HG03432 (cell line): ENCODE data around the gene RFX8.
"Not testable (repeated sequence)": the region's sequence is repeated elsewhere in the genome, so short reads cannot be mapped to it uniquely, and the experiment has no call there.

ENCODE experiments used
- ATAC-seq: cut with Tn5 transposase; IDR thresholded peaks from one replicate; pipeline ENCODE4 v1.9.1; 2021; ENCODE audit warnings: mild to moderate bottlenecking, moderate library complexity; ENCODE audit not compliant: unreplicated experiment

The RFX8 gene

DNA sequence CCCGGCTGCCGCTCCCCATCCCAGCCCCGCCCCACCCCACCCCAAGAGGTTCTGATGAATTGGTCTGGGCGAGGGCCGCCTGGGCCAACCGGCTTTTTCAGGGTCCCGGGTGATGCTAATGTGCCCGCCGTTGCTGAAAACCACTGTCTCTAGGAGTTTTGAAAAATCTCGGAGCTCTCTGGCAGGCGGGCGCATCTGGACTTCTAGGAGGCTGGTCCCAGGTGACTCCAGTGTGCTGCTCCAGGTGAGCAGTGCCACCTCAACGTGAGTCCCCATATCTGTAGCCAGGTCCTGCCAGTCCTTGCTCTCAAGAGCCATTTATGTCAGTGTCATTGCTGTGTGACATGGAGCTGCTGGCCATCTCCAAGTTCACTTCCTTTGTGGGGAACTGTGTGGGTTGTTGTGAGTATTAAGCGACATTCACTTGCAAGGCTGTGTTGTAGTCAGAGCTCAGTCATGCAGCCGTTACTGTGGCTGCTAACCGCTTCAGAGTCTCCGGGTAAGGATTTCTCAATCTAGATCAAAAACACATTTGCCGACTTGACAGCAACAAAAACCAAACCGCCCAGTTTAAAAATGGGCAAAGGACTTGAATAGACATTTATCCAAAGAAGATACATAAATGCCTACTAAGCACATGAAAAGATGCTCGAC lies at the start of gene RFX8:
TSS of gene RFX8 (minus strand) at position 382 of the 654 bp plus-strand sequence. CDS start 8,264 bp downstream, outside the sequence.
- ATAC-seq: no peak

GRCh38 chr2:101521487-101521886 lies 46.6 kb upstream of the RFX8 start:
- no peak for ATAC-seq

GRCh38 chr2:101520246-101520645 lies 45.3 kb upstream of the RFX8 start:
- ATAC-seq: no peak

DNA sequence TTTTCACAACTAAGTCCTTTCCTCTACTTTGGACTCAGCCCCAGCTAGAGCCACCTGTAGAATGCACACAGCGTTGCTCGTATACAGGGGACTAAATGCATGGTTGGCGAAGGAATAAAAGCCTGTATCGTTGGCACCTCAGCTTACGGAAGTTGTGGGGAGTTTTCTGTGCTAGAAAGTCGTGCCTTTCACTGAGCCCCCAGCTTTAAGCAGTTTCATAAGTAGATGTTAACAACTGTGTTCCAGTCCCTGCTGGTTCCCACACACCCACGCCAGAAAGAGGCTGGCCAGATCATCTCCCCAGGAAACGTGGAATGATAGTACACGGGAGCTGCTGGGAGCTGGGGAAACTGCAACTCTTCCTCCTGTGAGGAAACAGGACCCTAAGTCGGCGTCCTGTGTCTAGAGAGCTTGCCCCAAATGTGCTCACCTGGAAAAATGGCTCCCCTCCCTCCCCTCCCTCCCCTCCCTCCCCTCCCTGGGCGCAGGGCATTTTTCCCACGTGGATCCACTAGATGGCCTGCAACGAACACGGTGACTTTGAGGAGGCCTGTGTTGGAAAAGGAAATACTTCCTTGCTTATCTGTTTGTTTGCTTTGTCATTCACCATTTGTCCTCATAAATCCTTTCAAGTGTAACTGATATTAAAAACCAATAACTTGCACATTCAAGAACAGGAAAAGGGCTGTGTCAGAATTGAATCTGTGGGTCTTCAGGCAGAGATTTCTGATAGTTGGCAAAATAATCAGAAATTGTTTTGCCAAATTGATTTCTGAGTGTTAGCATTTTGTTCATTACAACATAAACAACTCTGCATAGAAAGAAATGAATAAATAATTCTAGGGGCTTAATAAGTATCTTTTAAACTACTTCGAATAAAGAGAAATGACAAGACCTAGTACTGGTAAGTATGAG lies 43.9 kb upstream of the RFX8 start:
- no peak for ATAC-seq

DNA sequence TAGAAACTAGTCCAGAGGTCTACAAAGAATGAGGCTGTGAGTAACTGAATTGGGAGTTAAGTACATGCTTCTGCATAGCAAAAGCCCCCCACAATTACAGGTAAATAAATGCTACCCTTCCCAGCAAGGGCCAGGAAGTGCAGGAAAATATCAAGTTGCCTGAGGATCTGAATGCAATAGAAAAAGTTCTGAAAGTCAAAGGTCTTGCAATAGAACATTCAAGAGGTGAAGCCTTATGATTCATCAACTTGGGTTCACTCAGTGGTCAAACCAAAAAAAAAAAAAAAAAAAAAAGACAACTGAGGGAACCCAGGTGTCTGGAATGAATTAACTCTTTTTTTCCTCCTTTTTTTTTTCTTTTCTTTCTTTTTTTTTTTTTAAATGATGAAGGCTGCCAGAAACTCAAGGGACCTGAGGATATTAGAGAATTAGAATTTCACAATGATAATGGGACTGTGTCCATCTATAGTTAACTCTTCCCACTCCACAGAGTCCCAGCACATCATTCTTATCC lies 42.9 kb upstream of the RFX8 start:
- no peak for ATAC-seq

- ATAC-seq: no peak
These were observed 42.1 kb upstream of the RFX8 start for GRCh38 chr2:101516823-101517690.

DNA sequence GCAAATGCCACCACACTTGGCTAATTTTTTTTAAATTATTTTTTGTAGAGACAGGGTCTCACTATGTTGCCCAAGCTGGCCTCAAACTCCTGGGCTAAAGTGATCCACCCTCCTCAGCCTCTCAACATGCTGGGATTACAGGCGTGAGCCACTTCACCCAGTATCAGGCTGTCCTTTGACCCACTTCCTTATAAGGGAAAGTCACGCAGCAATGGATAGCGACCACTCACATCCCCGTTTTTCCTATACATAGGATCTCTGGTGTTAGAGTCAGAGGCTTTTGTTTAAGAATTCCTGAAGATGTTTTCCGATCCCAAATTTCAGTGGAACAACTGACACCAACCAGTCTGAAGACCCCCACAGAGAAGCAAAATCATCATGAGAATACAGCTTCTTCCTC lies 41.4 kb upstream of the RFX8 start:
- no peak for ATAC-seq

- ATAC-seq: no peak
These were observed 40.6 kb upstream of the RFX8 start for GRCh38 chr2:101515477-101515876.

DNA sequence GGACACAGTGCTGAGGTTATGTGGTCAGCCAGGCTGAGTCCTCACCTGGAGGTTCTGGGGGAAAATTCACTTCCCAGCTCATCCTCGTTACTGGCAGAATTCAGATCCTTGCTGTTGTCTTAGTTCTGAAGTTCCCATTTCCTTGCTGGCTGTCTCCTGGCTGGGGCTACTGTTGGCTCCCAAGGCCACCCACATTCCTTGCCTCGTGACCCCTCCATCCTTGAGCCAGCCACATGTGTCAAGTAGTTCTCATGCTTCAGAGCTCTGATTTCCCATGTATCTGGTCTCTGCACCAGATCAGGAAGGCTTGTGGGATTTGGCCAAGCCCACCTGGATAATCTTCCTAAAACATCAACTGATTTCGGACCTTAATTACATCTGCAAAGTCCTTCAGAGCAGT lies 38.1 kb upstream of the RFX8 start:
- no peak for ATAC-seq

DNA sequence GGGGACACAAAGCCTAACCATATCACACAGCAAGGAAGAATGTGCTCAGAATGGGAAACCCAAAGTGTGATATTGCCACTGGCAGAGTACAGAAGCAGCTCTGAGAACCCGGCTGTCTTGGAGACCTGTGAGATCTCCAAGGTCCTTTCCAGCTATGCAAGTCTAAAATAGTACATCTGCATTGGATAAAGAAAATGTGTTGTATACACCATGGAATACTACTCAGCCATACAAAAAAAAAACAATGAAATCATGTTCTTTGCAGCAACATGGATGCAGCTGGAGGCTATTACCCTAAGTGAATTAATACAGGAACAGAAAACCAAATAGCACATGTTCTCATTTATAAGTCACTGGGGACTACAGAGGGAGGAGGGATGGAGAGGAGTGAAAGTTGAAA lies 36.5 kb upstream of the RFX8 start:
- no peak for ATAC-seq

GRCh38 chr2:101509499-101510284 lies 34.8 kb upstream of the RFX8 start:
- no peak for ATAC-seq

DNA sequence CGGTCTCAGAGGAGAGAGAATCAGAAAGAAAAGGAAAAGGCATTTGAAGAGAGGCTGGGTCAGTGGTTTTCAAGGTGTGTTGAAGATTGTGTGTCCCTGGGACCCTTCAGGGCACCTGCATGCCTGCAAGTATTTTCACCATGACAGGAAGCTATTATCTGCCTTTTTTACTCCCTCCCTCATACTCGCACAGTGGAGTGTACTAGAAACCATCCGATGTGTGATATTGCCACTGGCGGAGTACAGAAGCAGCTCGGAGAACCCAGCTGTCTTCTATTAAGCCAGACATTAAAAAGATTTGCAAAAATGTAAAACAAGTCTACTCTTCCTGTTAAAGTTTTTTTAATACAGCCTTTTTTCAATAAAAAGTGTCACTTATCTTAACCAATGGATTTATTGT lies 33.7 kb upstream of the RFX8 start:
- ATAC-seq: no peak

- not testable (repeated sequence) for ATAC-seq
These were observed 30.4 kb upstream of the RFX8 start for GRCh38 chr2:101505276-101505675.

GRCh38 chr2:101504744-101505143 lies 29.8 kb upstream of the RFX8 start:
- ATAC-seq: not testable (repeated sequence)

DNA sequence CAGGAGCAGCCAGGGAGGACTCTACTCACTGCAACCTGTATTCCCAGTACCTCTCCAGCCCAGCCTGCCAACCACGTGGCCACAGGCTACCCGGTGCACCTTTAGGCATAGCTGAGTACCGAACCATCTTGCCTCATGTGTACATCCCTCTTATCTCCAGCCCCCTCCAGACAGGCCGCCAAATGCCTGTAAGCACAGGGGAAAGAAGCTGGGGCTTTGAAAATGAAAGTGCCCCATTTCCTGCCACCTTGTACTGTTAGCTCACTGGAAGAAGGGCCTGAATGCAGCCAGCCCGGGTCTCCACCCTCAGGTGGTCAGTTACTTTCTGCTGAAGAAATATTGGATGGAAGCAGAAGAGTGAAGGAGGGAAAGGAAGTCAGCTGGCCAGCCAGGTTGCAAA lies 27.2 kb upstream of the RFX8 start:
- ATAC-seq: no peak

DNA sequence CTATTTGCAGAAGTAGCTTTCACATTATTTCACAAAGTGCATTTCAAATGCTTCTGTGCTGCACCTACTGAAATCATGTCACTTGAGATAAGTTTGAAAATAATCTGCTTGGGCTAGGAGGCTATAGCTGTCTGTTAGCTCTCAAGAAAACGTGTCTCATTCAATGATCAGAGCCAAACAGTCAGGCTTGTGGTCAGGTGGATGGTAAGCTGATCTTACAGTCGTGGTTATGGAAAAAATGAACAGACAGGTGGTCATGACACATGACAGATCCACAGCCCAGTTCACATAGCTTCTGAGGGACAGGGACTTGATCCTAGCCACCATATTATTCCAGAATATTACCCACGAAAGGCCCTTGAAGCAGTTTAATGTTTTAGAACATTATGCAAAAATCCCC lies 26.5 kb upstream of the RFX8 start:
- no peak for ATAC-seq

GRCh38 chr2:101500860-101501259 lies 25.9 kb upstream of the RFX8 start:
- no peak for ATAC-seq

- no peak for ATAC-seq
These were observed 25.3 kb upstream of the RFX8 start for GRCh38 chr2:101500180-101500579.

GRCh38 chr2:101496279-101496678 lies 21.4 kb upstream of the RFX8 start:
- no peak for ATAC-seq

DNA sequence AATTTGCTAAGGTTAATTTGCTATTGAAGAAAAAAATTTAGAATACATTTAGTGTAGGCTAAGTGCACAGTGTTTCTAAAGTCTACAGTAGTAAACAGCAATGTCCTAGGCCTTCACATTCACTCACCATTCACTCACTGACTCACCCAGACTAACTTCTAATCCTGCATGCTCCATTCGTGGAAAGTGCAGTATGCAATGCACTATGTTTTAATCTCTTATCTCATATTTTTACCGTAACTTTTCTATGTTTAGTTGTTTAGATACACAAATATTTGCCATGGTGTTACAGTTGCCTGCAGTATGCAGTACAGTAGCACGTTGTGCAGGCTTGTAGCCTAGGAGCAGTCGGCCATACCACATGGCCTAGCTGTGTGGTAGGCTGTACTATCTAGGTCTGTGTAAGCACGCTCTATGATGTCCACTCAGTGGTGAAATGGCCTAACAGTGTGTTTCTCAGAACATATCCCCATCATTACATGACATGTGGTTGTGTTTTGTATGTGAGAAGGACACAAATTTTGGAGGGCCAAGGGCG lies 18.1 kb upstream of the RFX8 start:
- no peak for ATAC-seq
